Mesothelial cell of epicardium (in vitro differentiated cells): Measurements from ENCODE around the gene CDH12. TPM values are rescaled to one million over a fixed set of nuclear protein-coding genes. Genes with fewer than 3 reads are reported as not detected.

Source experiments
- DNase-seq, 2 experiments: peaks; one replicate each; pipeline ENCODE4 v3.0.0; 2021; ENCODE audit warnings: low spot score in 2 of 2; ENCODE audit not compliant: unreplicated experiment in 2 of 2
- H3K27ac Mint-ChIP-seq: 2 replicates; pipeline ENCODE4 v1.8.0; 2021; ENCODE audit warnings: mixed read lengths
- H3K27me3 Mint-ChIP-seq: 2 replicates; pipeline ENCODE4 v1.8.0; 2021; ENCODE audit warnings: low read depth, mixed read lengths
- H3K36me3 Mint-ChIP-seq: 2 replicates; pipeline ENCODE4 v1.8.0; 2021; ENCODE audit warnings: mixed read lengths
- H3K4me1 Mint-ChIP-seq: 2 replicates; pipeline ENCODE4 v1.8.0; 2021; ENCODE audit warnings: mixed read lengths
- H3K4me3 Mint-ChIP-seq: 2 replicates; pipeline ENCODE4 v1.8.0; 2021; ENCODE audit warnings: mild to moderate bottlenecking, moderate library complexity, mixed read lengths
- H3K9me3 Mint-ChIP-seq: 2 replicates; pipeline ENCODE4 v1.8.0; 2021; ENCODE audit warnings: mixed read lengths
- total RNA-seq: library from RNA; stranded (reverse); gene quantifications from 3 replicates; pipeline ENCODE4 v1.2.1, GENCODE V29; 2021
- TF ChIP-seq, protein P1 (sequence below): fragments of 200-600 bp; sonication (generic); IDR thresholded peaks from one replicate; pipeline ENCODE4 v1.5.0; 2021; ENCODE audit warnings: antibody characterized with exemption; ENCODE audit not compliant: unreplicated experiment

Gene CDH12
- total RNA-seq, 1 donor from 2014 or later = 1.6 TPM

DNA sequence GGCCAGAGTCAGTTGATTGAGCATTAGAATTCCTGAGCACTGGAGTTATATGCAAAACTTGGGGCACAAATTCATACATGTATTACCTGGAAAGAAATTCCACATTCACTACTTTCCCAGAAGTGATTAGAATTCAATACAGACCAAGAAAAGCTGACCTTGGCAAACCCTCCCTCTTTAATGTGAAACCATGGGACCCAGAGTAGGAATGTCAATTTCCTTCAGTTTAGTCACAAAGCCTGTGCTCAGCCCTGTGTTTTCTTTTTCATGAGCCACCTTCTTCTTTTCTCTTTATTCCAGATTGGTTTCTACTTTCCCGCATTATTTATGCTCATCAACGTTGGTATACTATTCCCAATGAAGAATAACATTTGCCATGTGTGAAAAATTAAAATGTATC lies 420.2 kb downstream of the CDH12 start:
- H3K4me1 Mint-ChIP-seq = no peaks in the 10 kb centered on the region
- H3K36me3 Mint-ChIP-seq = no peaks in the 10 kb centered on the region
- no peaks in the 10 kb centered on the region for H3K9me3 Mint-ChIP-seq
- TF ChIP-seq, protein P1, sequence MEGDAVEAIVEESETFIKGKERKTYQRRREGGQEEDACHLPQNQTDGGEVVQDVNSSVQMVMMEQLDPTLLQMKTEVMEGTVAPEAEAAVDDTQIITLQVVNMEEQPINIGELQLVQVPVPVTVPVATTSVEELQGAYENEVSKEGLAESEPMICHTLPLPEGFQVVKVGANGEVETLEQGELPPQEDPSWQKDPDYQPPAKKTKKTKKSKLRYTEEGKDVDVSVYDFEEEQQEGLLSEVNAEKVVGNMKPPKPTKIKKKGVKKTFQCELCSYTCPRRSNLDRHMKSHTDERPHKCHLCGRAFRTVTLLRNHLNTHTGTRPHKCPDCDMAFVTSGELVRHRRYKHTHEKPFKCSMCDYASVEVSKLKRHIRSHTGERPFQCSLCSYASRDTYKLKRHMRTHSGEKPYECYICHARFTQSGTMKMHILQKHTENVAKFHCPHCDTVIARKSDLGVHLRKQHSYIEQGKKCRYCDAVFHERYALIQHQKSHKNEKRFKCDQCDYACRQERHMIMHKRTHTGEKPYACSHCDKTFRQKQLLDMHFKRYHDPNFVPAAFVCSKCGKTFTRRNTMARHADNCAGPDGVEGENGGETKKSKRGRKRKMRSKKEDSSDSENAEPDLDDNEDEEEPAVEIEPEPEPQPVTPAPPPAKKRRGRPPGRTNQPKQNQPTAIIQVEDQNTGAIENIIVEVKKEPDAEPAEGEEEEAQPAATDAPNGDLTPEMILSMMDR = no peak
- DNase-seq = no peak
- no peak overlapping the region for H3K27ac Mint-ChIP-seq
- no peak overlapping the region for H3K4me3 Mint-ChIP-seq
- H3K27me3 Mint-ChIP-seq = no peaks in the 10 kb centered on the region

DNA sequence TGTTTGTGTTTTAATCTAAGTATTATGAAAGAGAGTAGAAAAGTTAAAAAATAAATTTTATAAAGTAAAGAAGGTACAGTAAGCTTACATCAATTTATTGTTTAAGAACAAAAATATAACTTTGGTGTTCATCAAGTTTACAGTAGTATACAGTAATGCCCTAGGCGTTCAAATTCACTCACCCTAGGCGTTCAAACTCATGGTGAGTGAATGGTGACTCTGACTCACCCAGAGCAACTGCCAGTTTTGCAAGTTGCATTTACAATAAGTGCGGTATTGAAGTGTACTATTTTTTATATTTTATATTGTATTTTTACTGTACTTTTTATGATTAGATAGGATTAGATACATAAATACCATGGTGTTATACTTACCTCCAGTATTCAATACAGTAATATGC lies 421.3 kb downstream of the CDH12 start:
- no peaks in the 10 kb centered on the region for H3K36me3 Mint-ChIP-seq
- TF ChIP-seq, protein P1 = no peak
- DNase-seq = no peak
- no peaks in the 10 kb centered on the region for H3K4me1 Mint-ChIP-seq
- H3K4me3 Mint-ChIP-seq = no peak overlapping the region
- no peak overlapping the region for H3K27ac Mint-ChIP-seq
- H3K9me3 Mint-ChIP-seq = no peaks in the 10 kb centered on the region
- H3K27me3 Mint-ChIP-seq = no peaks in the 10 kb centered on the region

DNA sequence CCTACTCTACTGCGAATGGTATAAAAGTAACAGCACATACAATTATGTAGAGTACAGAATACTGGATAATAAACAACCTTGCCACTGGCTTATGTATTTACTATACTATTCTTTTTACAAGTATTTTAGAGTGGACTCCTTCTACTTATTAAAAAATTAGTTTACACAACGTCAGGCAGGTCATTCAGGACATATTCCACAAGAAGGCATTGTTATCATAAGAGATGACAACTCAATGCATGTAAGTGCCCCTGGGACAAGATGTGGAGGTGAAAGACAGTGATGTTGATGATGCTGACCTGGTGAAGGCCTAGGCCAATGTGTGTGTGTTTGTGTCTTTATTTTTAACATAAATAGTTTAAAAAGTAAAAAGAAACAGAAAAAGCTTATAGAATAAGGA lies 421.7 kb downstream of the CDH12 start:
- Mint-ChIP-seq H3K9me3 (no peaks in the 10 kb centered on the region), H3K4me3 (no peak overlapping the region), H3K4me1 (no peaks in the 10 kb centered on the region), H3K36me3 (no peaks in the 10 kb centered on the region), H3K27ac (no peak overlapping the region), H3K27me3 (no peaks in the 10 kb centered on the region)
- DNase-seq = no peak
- TF ChIP-seq, protein P1 = no peak

DNA sequence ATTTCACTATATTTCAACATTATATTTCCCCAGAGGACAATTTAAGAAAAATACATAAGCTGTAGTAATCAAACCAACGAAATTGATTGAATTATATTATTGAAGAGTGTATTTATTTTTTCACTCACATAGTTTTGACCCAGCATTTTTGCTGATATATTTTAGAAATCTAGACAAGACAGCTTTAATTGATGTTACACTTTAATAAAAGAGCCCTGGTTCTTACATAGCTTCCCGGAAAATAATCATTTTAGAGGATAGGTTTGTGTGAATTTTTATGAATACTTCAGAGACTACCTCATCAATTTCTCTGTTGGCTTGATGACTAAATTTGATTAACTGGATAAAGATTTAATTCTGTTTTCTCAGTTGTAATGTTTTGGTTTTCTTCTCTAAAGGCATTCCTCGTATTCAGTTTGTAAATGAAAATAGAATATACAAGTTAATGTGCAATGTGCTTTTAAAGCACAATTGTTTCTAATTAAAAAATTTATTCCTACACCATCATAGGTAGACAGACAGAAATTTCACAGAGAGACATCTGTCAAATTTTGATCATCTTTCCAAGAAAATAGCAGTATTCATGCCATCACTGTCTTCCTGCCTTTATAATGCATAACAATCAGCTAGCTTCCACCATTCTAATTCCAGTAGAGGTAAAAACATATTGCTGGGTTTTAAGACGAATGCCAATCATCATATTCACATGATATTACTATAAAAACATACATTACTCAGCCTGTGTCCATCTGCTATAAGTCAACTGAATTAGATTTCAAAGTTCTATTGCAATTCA lies 441.4 kb downstream of the CDH12 start:
- H3K36me3 Mint-ChIP-seq = no peaks in the 10 kb centered on the region
- H3K4me3 Mint-ChIP-seq = no peak overlapping the region
- H3K27ac Mint-ChIP-seq = no peak overlapping the region
- DNase-seq = no peak
- H3K27me3 Mint-ChIP-seq = peaks cover 4% of the 10 kb centered on the region
- peaks cover 3% of the 10 kb centered on the region for H3K4me1 Mint-ChIP-seq
- no peaks in the 10 kb centered on the region for H3K9me3 Mint-ChIP-seq
- TF ChIP-seq, protein P1 = no peak

DNA sequence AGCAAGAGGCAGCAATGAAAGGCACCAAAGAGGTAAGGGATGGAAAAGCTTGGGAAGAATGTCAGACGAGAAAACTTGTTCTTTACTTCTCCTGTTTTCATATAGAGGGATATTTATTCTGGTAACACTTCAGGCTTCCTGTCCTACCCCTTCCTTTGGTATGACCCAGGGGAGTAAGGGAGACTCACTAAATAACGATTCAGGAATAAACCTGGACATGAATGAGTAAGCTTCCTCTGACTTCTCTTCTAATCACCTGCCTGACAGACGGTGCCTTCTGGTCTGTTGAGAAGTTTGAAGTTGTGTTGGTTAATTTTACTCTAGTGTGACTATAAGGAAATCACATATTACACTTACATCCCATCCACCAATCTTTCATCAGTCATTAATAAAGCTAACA lies 461.2 kb downstream of the CDH12 start:
- Mint-ChIP-seq H3K27ac (no peak overlapping the region), H3K4me3 (no peak overlapping the region), H3K27me3 (no peaks in the 10 kb centered on the region), H3K4me1 (no peaks in the 10 kb centered on the region), H3K9me3 (no peaks in the 10 kb centered on the region), H3K36me3 (no peaks in the 10 kb centered on the region)
- no peak for DNase-seq
- TF ChIP-seq, protein P1 = no peak
